ENCODE measurements around the gene MFN2. TPM values are rescaled to one million over a fixed set of nuclear protein-coding genes. Genes with fewer than 3 reads are reported as not detected.
A peak's percentile ranks its signal among the peaks of the same experiment; 100 is the strongest.

The MFN2 gene
- total and polyA plus RNA-seq, 2 of the 8 experiments (the other 6 are each of a cell fraction or from before 2014, with no cell fraction given) = 34.0 to 62.5 TPM

DNA sequence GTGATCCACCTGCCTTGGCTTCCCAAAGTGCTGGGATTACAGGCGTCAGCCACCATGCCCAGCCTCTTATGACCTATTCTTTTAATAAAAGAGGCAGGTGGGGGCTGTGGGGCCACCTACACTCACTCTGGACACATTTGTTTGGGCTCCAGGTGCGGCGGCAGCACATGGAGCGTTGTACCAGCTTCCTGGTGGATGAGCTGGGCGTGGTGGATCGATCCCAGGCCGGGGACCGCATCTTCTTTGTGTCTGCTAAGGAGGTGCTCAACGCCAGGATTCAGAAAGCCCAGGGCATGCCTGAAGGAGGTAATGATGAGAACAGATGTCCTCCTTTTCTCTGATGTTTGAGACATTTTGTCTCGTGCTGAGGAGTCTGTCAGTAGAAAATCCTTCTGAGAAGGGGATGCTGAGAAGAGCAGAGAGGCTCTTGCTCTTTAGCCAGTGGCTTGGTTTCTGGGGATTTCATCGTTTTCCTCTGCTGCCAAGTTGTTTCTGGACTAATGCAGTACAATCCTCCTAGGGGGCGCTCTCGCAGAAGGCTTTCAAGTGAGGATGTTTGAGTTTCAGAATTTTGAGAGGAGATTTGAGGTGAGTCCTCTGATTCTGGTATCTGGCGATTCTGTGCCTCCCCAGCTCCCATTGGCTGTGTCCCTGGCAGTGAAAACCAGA is 21.1 kb downstream of the MFN2 start (continued):
- TF ChIP-seq JUN (IDR thresholded peaks at IDR 0.05; ENCODE audit: low read depth, low read length) (no peak), HDAC2 (IDR thresholded peaks at IDR 0.05; ENCODE audit: borderline replicate concordance in 1 of 2, low read depth in 2 of 2, low read length in 2 of 2) (no peak), POLR2AphosphoS5 (IDR thresholded peaks at IDR 0.05; ENCODE audit: low read depth, low read length) (no peak), TAF7 (optimal IDR thresholded peaks at IDR 0.05; ENCODE audit: borderline replicate concordance, low read depth, low read length) (peak; percentile 41), TEAD4 (IDR thresholded peaks at IDR 0.05; ENCODE audit: low read depth, low read length) (no peak)

Measured in H1 (cell line).